NCI-H524 (cell line): ENCODE data around the gene FAM13A.
"Not testable (repeated sequence)": the region's sequence is repeated elsewhere in the genome, so short reads cannot be mapped to it uniquely, and the experiment has no call there.

ENCODE experiments used
- DNase-seq, 2 experiments: peaks; one replicate each; lab custom pipeline; 2025; lab: John Stamatoyannopoulos, UW

Gene FAM13A

DNA sequence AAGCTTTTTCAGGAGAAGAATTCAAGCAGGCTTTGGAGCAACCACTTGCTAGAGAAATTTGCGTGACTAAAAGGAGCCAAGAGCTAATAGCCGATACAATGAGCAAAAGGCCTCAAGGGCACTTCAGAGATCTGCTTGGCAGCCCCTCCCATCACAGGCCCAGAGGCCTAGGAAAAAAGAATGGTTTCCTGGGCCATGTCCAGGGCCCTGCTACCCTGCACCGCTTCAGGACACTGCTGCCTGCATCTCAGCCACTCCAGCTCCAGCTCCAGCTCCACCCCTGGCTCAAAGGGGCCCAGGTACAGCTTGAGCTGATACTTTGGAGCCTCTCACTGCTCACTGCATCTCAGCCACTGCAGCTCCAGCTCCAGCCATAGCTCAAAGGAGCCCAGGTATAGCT lies 98.9 kb downstream of the FAM13A start:
- no peak for DNase-seq

DNA sequence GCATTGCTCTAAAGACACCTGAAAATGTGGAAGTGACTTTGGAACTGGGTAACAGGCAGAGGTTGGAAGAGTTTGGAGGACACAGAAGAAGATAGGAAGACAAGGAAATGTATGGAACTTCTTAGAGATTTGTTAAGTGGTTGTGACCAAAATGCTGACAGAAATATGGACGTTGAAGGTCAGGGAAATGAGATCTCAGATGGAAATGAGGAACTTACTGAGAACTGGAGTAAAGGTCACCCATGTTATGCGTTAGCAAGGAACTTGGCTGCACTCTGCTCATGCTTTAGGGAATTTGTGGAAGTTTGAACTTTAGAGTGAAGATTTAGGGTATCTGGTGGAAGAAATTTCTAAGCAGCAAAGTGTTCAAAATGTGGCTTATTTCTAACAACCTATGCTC lies 99.4 kb downstream of the FAM13A start:
- no peak for DNase-seq

DNA sequence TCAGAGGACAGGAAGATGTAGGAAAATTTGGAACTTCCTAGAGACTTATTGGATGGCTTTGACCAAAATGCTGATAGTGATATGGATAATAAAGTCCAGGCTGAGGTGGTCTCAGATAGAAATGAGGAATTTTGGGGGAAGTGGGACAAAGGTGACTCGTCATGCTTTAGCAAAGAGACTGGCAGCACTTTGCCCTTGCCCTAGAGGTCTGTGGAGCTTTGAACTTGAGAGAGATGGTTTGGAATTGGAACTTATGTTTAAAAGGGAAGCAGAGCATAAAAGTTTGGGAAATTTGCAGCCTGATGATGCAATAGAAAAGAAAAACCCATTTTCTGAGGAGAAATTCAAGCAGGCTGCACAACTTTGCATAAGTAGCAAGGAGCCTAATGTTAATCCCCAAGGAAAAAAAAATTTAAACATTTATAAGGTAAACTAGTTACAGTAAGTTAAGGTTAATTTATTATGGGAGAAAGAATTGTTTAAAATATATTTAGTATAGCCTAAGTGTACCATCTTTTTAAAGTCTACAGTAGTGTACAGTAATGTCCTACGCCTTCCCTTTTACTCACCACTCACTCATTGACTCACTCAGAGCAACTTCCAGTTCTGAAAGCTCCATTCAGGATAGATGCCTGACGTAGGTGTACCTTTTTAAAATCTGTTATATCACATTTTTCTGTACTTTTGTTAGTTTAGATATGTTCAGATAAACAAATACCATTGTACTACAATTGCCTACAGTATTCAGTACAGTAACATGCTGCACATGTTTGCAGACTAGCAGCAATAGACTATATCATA lies 101.2 kb downstream of the FAM13A start:
- DNase-seq, result no peak

DNA sequence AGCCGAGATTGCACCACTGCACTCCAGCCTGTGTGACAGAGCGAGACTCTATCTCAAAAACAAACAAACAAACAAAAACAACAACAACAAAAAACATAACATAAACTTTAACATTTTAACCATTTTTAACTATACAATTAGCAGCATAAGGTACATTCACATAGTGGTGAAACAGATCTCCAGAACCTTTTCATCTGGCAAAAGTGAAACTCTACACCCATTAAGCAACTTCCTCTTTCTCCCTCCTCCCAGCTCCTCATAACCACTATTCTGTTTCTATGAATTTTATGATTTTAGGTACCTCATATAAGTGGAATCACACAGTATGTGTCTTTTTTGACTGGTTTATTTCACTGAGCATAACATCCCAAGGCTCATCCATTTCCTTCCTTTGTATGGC lies 103.6 kb downstream of the FAM13A start:
- DNase-seq, result no peak

DNA sequence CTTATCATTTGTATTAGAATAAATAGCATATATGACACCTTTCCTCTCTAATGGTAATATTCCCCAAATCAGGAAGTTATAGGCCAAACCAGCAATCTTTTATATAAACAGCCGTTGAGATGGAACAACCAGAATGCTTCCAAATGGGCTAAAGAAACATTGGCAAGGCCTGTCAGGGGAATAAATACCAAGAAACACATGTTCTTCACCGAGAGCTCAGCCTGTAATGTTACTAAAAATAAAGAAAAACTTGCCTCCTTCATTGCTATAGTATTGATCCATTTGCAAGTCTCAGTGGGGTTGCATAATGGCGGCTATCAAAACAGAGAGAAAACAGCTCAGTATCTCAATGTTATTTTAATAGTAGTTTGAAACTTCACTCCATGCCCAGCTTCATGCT lies 104.9 kb downstream of the FAM13A start:
- DNase-seq, result no peak

DNA sequence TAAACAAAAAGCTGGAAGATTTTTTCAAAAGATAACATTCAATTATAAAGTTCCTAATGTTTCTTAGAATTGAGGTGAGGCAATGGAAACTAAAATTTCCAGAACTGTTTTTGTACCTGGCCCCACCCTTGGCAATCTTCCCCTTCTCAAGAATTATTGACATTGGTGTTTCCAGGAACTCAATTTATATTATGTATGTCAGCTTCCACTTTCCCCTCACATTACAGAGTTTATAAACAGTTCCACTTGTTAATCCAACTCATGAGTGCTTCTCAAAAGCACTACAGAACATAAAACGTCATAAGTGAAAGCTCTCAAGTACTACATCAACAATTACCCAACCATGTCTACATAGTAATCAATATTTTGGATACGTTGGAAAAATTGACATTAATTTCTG lies 107.4 kb downstream of the FAM13A start:
- no peak for DNase-seq

DNA sequence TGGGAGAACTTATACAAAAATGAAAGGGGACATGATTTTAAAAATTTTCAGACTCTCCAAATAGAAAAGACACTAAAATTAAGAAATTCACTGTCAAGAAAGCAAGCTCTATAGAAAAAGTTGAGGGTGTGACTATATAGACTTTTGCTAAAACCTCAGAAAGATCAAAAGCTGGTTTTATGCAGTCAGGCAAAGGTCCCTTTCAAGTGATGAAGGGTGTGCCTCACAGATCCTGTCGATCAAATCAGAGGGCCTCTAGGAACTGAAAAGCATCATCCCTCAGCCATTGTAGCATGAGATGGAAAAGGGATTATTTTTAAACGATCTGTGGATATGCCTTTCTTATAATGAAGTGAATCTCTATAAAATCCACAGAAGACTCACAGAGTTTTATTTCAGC lies 116.5 kb downstream of the FAM13A start:
- no peak for DNase-seq

DNA sequence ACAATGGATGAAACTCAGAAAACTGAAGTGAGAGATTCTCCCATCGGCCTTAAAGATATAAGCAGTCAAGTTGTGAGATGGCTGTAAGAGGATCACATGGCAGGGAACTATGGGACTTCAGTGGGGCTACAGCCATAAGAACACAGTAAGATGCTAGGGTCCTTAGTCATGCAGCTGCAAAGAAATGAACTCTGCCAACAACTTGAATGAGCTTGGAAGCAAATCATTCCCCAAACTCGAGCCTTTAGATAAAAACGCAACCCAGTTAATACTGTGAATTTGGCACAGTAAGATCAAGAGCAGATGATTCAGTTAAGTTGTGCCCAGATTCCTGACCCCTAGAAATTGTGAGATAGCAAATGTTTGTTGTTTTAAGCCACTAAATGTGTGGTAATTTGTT lies 117.3 kb downstream of the FAM13A start:
- no peak for DNase-seq

DNA sequence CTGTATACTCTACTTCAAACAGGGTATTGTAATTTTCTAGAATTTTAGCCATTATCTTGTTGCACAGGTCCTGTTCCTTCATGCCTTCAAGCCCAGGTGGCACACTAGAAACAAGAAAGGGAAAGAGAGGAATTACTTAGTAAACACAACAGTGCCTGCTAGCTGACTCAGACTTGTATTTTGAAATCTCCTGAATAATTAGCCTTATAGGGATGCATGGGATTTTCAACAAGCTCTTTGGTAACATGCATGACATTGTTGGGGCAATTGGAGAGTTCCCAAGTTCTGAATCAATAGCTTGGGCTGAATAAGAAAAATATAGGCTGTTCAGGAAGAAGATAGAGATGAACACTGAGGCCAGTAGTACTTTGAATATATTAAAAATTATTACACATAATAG lies 118.8 kb downstream of the FAM13A start:
- DNase-seq, result no peak

DNA sequence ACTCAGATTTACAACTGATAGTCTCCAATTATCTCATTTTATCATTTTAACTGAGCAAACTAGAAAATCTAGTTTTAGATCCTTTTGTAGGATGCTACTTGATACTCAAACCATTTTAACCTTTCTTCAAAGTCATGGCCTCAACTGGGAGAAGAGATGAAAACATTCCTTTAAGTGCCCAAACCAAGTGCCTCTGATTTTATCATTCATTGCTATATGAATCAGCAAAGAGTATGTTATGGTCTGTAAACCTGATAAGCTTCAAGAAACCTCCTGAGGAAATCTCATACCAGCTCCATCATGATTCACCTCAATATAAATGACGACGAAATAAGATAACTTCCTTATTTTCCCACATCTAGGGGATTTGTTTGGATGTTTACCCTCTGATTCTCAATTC lies 119.9 kb downstream of the FAM13A start:
- DNase-seq, result no peak

DNA sequence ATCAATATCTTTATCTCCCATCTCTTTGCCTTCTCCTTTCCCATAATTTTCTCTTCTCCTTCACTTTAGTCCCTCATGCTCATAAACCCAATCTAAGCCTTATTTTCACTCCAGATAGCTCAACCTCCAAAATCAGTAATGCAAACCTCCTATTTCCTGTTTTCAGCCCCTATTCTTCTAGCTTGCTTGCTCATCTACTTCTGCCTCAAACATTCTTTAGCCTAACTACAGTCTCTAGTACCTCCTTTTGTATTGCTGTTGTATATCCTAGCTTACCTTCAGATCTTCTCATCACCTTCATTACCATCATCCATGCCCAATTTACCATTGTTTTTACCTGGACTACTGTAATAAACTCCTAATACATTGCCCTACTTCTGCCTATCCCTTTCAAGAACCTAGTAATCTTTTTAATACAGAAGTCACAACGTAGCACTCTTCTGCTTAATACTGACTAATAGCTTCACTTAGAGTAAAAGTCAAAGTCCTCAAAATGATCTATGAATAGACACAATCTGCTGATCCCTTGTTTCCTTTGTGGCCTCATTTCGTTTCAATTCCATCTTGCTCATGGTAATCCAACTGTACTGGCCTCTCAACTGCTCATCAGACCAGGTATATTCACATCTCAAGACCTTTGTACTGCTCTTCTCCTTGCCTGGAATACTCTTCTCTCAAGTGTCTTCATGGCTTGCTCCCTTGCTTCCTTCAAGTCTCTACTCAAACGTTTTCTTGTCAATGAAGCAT lies 123.4 kb downstream of the FAM13A start:
- no peak for DNase-seq

DNA sequence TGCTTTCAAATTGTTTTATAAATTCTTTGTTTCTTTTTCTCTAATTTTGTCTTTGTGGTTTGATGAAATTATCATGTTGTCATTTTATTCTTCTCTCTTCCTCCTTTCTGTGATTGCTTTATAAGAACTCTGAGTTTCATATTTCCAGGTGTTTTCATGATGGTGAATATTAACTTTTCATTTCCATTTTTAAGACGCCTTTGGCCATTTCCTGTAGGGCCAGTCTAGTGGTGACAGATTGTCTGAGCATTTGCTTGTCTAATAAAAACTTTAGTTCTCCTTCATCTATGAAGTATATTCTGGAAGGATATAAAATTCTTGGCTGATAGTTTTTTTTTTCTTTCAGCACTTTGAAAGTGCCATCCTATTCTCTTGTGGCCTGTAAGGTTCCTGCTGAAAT lies 128.1 kb downstream of the FAM13A start:
- no peak for DNase-seq

DNA sequence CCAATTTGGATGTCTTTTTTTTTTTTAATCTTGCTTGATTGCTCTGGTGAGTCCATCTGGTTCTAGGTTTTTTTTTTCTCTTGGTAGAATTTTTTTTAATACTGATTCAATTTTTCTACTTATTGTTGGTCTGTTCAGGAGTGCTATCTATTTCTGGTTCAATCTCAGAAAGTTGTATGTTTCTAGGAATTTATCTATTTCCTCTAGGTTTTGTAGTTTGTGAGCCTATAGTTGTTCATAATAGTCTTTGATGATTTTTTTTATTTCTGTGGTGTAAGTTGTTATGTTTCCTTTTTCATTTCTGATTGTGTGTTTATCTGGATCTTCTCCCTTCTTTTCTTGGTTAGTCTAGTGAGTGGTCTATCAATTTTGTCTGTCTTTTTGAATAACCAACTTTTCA lies 129.6 kb downstream of the FAM13A start:
- no peak for DNase-seq

DNA sequence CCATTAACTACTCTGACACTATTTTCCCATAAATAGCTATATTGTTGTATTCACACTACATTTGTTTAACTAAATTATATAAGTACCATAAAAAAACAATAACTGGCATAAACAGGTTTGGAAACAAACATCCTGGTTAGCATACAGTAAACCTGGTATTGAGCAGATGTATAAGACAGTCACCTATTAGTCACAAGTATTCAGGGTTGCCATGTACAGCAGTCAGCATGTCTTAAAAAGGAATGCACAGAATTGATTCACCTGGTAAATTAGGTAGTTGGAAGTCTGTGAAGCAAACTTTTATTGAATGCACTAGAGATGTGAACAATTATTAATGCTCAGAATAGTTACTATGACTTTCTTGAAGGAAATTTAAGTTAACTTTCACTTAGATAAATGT lies 137.9 kb downstream of the FAM13A start:
- DNase-seq, result no peak

DNA sequence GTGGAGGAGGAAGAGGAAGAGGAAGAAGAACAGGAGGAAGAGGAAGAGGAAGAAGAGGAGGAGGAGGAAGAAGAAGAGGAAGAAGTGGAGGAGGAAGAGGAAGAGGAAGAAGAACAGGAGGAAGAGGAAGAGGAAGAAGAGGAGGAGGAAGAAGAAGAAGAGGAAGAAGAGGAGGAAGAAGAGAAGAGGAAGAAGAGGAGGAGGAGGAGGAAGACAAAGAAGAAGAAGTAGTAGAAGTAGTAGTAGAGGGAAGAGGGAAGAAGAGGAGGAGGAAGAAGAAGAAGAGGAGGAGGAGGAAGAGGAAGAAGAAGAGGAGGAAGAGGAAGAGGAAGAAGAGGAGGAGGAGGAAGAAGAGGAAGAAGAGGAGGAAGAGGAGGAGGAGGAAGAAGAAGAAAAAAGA lies 143.8 kb downstream of the FAM13A start:
- DNase-seq, result not testable (repeated sequence)

DNA sequence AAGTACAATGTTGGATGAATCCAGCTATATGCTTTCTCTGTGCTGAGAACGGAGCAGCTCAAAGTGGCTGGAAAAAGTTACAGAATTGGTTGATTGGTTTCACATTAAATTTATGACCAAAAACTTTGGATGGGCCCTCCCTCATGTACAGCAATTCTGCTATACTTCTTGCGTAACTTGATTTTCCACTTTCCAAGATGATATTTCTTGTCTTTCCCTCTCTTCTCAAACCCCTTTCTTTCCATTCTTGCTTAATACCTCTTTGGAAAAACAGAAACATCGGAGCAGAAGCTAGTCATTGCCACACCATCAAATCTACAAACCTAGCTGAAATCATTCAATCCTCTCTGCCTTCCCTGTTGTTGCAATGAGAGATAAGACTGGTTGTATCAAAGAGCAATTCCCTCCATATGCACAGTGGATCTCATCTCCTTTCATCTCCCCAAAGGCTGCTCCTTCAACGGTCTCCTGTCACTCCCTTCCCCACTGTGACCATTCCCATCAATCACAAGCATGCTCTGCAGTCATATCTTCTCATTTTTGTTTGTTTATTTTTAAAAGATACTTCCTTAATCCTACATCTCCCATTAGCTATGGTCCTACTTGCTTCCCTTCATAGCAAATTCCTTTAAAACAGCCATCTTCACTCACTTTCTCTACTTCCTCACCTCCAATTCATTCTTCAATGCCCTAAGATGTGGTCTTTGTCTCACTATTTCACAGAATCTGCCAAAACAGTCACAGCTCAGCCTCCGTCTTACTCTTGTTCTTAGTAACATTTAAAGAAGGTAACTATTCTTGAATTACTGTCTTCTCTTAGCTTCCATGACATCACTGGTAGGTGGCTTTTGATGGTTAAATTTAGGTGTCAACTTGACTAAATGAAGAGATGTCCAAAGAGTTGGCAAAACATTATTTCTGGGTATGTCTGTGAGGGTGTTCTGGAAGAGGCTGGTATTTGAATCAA lies 145.5 kb downstream of the FAM13A start:
- no peak for DNase-seq

DNA sequence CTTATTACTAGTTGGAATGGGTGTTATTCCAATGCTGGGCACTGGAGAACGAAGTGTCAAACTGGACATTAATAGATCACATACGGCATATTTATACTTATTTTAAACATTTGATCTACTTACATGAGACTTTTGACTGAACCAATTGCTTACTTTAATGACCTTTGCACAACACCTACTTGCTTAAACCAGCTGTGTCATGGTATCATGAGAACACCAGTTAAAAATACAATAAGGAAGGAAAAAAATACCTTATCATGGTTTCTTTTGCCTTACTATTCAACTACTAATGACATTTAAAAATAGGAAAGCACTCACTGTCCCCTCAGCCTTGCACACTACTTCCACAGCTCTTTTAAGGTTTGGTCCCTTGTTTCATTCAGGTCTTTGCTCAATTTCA lies 146.9 kb downstream of the FAM13A start:
- no peak for DNase-seq

DNA sequence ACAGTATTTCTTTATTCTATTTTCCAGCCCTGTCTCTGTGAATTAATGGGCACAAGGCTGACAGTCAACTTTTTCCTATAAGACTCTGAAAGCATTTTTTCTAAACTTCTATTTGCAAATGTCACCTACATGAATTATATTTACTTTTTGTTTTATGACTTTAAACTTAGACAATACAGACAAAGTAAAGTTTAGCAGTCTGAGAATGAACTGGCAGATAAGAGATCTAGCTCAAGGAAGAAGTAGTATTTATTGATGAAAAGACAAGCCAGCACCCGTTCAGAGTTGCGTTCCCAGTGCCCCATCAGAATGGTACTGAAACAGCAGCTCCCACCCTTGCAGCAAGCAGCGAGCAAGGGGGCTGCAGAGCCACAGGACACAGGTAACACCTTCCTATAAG lies 148.5 kb downstream of the FAM13A start:
- DNase-seq, result no peak

DNA sequence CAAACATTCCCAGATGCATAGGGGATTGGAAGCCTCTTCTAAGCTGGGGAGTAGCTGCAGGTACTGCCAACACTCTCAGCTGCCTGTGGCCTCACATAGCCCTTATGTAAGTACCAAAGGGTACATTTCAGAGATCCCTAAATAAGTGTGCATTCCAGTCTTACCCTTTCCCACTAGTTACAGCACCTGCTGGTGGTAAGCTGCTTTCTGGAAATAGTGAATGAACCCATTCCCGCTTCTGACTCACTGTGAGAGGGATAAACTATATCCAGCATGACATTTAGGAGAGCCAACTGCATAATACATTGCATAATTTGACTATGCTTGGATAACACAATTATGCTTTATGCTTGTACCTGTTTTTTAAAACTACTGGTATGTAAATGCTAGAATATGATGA lies 149.0 kb downstream of the FAM13A start:
- DNase-seq, result no peak

DNA sequence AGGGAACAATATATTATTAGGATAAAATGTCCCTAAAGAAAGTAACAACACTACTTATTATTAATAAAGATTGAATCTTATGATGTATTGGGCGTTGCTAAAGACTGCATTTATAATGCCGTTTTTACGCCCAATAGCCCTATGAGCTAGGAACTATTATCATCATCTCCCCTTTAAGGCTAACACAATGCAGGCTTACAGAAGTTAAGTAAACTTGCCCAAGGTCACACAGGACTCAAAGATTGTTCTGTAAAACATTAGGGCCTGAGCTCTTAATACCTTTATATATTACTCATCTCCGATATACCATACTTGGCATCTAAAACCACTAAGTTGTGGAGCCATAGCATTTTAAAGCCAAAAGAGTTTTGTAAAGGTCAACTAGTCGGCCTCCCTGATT lies 149.5 kb downstream of the FAM13A start:
- no peak for DNase-seq

DNA sequence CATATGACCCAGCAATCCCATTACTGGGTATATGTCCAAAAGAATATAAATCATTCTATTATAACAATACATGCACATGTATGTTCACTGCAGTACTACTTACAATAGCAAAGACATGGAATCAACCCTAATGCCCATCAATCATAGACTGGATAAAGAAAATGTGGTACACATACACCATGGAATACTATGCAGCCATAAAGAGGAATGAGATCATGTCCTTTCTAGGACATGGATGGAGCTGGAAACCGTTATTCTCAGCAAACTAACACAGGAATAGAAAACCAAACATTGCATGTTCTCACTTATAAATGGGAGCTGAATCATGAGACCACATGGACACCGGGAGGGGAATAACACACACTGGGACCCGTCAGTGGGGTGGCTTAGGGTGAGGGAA lies 152.7 kb downstream of the FAM13A start:
- not testable (repeated sequence) for DNase-seq

DNA sequence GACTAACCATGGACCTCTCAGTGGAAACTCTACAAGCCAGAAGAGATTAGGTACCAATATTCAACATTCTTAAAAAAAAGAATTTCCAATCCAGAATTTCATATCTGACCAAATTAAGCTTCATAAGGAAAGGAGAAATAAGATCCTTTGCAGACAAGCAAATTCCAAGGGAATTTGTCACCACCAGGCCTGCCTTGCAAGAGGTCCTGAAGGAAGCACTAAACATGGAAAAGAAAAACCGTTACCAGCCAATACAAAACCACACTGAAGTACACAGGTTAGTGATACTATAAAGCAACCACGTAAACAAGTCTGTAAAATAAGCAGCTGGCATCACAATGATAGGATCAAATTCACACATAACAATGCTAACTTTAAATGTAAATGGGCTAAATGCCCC lies 156.6 kb downstream of the FAM13A start:
- no peak for DNase-seq

DNA sequence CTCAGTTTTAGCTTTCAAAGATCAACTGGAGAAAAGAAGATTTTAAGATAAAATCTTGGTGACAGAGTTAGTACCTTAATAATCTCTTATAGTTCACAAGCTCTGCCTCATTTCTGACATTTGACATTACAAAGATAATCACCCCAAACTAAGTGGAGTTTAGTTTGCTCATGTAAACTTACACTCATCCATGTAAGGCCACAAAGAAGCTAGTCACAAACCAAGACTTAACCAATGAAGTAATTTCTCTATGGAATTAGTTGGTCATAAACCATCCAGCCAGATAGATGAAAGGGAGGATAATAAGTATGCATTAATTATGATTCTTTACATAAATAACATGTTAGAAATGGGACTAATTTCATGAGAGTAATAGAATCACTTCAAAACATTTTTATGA lies 159.2 kb downstream of the FAM13A start:
- no peak for DNase-seq
